HG03064 (cell line): ENCODE measurements around the gene ENTPD6.

Source experiments
- ATAC-seq: cut with Tn5 transposase; IDR thresholded peaks from one replicate; pipeline ENCODE4 v1.9.1; 2021; ENCODE audit warnings: low read depth; ENCODE audit not compliant: unreplicated experiment

ENTPD6 gene

DNA sequence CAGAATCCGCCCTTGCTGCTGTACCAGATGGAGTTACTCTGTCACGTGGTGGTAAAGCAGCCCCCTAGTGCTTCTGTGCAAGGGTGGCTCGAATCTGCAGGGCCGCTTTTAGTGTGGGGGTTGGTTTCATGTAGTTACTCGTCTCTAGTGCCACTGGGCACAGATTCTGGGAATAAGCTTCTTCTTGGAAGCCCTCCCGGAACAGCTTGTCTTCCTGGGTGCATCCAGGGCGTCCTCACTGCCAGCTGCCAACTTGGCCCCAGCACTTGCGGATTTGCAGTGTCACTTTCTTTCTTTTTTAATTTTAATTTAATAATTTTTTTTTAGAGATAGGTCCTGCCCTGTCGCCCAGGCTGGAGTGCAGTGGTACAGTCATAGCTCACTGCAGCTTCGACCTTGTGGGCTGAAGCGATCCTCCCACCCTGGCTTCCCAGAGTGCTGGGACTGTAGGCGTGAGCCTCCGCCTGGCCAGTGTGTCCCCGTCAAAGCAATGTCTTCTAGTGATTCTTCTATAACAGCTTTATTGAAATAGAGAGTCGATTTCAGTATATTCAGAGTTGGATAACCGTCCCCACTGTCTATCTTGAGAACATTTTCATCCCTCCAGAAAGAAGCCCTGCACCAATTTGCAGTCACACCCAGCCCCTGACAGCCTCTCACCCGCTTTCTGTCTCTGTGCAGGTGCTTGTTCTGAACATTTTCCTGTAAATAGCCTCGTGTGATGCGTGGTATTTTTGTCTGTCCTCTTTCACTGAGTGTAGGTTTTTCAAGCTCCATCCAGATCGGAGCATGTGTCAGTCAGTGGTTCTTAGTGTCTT is 78.2 kb downstream of the ENTPD6 start:
- no peak for ATAC-seq

DNA sequence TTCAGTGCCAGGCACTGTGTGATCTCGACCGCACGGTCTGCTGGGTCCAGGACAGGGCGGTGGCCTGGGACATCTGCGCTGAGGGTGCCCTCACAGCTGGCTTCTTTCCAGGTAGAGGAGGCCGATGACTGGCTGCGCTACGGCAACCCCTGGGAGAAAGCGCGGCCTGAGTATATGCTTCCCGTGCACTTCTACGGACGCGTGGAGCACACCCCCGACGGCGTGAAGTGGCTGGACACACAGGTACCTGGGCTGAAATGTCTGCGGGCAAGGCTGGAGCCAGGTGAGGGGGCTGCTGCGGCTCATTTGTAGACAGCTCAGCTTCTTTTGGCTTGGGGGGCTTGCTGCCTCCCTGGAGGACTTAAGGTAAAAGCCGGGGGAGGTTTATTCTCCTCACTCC is 79.0 kb downstream of the ENTPD6 start:
- ATAC-seq: no peak

DNA sequence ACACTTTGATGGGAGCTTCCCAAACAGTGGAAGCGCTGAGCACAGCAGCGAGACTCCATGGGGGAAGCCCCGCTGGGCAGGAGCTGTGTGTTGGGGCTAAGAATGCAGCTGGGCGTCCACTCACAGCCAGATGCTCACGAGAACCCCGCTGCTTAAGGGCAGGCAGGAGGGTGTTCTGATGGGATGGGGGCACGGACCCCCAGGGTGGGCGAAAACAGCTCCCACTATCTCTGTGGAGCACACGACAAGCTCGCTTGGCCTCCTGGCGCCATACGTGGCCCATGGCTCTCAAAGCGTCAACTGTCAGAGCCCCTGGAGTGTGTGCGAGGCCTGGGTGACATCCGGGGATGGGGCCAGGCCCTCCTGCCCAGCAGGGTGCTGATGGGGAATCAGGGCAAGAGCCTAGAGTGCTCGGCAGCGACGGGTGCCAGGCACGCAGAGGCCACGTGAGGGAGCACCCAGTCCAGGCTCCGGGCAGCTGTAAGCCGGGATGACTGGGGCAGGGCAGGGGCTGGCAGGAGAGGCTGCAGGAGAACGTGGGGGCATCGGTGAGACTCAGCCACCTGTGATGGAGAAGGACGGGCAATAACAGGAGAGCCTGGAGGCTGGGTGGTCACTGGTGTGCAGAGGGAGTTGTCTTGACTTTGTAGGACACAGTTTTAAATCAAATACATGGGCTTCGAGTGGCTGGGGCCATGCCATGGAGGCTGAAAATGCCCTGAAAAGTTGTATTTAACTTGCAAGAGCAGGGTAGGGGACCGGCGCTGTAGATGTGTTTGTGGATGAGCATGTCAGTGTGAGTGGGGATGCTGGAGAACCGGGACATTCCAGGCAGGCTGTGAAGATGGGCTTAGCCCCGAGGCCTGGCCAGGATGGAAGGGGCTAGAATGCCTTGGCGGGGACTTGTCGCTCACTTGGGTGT is 79.6 kb downstream of the ENTPD6 start:
- no peak for ATAC-seq

DNA sequence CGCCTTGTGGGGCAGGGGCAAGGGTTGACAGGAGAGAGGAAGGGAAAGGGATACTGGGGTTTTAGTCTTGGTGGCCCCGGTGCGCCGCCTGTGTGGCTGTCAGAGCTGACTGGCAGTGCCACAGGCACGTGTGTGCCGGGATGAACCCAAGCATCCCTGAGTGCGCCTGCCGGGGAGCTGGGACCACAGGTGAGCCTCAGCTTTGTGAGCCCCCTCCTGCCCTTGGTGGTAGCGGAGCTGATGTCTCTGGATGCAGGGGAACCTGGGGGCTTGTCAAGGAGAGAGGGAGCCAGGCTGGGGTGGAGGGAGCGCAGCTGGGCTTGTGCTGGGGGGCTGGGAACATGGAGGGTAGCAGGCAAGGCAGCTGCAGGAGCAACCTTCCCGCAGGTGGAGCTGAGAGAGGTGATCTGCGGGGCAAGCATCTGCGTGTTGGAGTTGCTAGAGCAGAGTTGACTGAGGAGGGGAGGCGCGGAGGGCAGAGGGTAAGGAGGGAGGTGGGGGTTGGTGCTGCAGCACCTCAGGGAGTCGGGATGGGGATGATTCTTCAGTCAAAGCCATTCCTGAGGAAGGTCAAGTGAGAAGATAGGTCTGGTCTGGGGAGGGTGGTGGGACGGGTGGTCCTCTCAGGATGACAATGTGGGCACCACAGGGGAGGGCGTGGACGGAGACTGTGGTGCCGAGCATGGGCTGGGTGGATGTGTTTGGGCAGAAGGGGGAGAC is 80.5 kb downstream of the ENTPD6 start:
- no peak for ATAC-seq
